GM19372 (cell line): ENCODE results near the gene IFITM5.
"Not testable (repeated sequence)": the region's sequence is repeated elsewhere in the genome, so short reads cannot be mapped to it uniquely, and the experiment has no call there.

Experiments
- ATAC-seq: cut with Tn5 transposase; IDR thresholded peaks from one replicate; pipeline ENCODE4 v1.9.1; 2021; ENCODE audit warnings: mild to moderate bottlenecking, low read depth, moderate library complexity; ENCODE audit not compliant: unreplicated experiment

The IFITM5 gene

DNA sequence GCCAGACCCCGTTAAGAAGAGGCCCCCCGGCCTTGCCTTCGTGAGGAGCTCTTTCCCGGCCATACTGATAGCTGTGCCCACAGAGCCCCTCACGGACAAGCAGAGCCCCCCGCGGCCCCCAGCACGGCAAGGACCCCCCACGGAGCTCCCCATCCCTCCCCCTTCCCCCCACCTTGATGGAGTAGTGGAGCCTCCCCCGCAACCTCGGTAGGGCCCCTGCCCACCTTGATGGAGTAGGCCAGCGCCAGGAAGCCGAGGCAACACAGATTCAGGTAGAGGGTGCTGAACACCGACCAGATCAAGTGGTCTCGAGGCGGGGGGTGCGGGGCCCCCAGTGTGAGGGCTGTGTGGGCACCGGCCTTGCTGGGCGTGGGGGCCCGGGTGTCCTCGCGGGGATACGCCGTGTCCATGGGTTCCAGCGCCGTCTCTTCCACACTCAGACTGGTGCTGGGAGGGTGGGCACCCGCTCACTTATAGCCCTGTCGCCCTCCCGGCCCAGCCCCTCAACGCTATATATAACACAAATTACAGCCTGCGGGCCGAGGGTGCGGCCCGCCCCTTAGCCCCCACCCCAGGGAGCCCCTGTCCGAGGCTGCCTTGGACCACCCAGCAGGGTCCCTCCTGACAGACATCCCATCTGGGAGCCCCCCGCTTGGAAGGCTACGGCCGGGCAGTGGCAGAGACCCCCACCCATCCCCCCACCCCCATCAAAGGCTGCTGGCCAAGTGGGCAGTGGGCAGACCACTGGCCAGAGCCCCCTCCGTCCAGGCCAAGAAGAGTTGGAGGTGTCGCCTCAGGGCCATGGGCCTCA, at the start of gene IFITM5:
IFITM5 (minus strand) TSS at position 446 of the 811 bp plus-strand sequence; CDS start at position 410, 36 bp downstream.
- no peak for ATAC-seq

GRCh38 chr11:346529-346928, 47.2 kb upstream of the IFITM5 start:
- ATAC-seq: no peak

- ATAC-seq: no peak
These were observed 45.7 kb upstream of the IFITM5 start for GRCh38 chr11:344836-345578.

DNA sequence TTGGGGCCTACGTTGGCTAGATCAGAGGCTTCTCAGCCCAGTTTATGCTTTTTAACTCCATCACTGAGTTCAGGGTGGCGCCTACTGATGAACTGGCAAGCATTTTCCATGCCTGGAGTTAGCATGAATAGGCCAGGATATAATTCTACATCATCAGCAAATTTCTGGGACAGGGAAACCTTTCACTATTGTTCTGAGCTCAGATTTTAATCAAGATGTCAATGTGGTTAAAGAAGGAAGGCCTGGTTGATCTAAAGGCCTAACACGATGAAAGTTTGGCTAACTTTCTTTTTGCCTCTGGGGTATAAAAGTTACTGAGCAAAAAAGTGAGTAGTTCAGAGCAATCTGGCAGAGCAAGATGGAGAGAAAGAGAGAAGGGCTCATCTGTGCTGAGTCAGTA, 43.0 kb upstream of the IFITM5 start:
- ATAC-seq: no peak

DNA sequence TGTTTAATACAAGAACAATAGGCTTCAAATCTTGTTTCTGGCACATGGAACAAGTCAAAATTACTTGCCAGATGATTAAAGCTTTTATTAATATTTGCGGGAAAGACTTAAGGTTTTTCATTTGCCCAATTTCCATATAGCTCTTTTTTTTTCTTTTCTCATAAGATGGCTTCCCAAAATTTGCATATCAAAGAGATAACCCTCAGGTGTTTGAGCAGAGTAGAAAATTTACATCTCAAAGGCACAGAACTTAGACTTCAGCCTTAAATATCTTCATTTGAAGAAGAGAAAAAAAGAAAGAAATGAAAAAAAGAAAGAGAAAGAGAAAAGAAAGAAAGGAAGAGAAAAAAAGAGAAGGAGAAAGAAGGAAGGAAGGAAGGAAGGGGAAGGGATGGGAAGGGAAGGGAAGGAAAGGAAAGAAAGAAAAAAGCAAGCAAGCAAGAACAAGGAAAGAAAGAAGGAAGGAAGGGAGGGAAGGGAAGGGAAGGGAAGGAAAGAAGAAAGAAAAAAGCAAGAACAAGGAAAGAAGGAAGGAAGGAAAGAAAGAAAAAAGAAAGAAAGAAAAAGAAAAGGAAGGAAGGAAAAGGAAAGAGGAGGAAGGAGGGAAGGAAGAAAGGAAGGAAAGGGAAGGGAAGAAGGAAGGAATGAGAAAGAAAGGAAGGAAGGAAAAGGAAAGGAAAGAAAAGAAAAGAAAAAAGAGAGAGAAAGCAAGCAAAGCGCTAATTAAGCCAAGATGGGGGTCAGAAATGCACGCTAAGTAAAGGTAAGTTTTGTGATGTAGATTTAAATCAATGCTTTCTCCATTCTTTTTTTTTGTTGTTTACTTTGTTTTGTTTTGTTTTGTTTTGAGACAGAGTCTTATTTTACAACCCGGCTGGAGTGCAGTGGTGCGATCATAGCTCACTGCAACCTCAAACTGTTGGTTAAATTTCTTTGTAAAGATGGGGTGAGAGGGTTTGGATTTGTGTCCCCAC, 41.5 kb upstream of the IFITM5 start:
- no peak for ATAC-seq

- ATAC-seq: no peak
These were observed 40.6 kb upstream of the IFITM5 start for GRCh38 chr11:339963-340362.

DNA sequence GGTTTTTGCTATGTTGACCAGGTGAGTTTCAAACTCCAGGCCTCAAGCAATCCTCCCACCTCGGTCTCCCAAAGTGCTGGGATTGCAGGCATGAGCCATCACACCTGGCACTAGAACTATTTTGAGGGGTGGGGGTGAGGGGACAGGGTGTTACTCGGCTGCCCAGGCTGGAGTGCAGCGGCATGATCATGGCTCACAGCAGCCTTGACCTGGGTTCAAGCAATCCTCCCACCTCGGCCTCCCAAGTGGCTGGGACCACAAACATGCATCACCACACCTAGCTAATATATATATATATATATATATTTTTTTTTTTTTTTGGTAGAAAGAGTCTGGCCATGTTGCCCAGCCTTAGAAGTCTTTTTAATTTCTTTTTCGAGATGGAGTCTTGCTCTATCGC, 38.4 kb upstream of the IFITM5 start:
- no peak for ATAC-seq

GRCh38 chr11:336659-337198, 37.4 kb upstream of the IFITM5 start:
- ATAC-seq: no peak

DNA sequence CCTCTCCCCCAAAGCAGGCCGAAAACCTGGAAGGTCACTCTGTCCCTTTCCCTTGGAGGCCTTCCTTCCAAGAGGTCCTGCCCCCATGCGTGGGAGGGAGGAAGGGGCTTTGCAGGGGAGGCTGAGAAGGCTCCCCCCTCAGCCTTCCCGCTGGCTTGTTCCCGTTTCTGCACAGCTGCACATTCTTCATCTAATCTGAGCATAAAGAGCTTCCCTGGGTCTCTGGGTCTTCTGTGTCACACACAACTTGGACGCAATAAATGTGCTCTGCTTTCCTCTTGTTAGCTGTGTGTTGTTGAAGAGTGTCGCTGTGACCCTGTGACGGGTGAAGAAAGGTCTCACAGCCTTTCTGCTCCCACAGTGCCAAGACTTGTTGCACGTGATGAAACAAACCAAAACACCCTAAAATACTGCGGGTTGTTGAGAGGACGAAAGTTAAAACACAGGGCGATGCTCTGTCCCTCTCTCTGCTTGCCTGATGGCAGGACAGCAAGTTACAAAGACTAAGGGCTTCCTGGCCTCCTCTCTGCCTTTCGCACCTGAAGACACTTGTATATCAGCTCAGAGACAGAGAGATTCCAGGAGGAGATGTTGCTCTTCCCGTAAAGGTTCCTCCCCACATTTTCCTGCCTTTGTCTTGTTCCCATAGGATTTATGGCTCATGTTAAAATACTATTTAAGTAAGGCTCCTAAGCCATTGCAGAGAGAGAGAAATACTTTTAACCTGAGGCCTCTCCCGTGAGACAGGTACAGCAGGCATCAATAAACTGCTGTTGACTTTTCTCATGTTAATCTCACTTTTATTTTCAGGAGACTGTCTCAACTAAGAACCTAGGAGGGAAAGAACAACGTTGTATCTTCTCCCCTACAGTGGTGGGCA, 36.7 kb upstream of the IFITM5 start:
- ATAC-seq: no peak

GRCh38 chr11:334264-334994, 35.1 kb upstream of the IFITM5 start:
- no peak for ATAC-seq

DNA sequence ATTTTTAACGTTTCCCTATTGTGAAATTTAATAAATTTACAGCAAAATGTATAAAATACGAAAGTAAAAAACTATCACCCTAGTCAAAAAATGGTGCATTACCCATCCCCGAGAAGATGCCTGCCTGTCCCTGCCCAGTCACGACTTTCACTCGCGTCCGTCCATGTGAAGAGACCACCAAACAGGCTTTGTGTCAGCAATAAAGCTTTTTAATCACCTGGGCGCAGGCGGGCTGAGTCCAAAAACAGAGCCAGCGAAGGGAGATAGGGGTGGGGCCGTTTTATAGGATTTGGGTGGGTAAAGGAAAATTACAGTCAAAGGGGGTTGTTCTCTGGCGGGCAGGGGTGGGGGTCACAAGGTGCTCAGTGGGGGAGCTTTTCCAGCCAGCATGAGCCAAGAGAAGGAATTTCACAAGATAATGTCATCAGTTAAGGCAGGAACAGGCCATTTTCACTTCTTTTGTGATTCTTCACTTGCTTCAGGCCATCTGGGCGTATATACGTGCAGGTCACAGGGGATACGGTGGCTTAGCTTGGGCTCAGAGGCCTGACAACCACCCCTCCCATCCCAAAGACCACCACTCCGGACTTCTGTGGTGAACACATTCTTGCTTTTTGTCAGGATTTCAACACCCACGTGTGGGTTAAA, 34.4 kb upstream of the IFITM5 start:
- not testable (repeated sequence) for ATAC-seq

GRCh38 chr11:332651-333480, 33.5 kb upstream of the IFITM5 start:
- no peak for ATAC-seq

DNA sequence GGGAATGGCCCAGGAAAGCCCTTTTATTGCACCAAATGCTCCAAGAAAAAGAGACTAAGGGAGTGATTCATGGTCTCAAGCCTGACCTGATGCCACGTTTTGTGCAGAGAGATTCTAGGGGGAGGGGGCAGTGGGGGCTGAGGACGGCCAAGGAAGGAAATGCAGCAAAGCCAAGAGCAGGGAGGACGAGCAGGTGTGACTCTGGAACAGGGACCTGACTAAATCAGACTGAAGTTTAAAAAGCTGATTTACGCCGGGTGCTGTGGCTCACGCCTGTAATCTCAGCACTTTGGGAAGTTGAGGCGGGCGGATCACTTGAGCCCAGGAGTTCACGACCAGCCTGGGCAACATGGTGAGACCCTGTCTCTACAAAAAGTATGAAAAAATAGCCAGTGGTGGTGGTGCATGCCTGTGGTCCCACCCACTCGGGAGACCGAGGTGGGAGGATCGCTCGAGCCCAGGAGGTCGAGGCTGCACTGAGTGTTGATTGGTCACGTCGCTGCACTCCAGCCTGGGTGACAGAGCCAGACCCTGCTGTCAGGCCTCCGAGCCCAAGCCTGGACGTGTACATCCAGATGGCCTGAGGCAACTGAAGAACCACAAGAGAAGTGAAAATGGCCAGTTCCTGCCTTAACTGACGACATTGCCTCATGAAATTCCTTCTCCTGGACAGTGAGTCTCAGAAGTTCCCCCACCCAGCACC, 32.2 kb upstream of the IFITM5 start:
- no peak for ATAC-seq

- no peak for ATAC-seq
These were observed 31.5 kb upstream of the IFITM5 start for GRCh38 chr11:330694-331357.

- ATAC-seq: no peak
These were observed 31.0 kb upstream of the IFITM5 start for GRCh38 chr11:330307-330693.

DNA sequence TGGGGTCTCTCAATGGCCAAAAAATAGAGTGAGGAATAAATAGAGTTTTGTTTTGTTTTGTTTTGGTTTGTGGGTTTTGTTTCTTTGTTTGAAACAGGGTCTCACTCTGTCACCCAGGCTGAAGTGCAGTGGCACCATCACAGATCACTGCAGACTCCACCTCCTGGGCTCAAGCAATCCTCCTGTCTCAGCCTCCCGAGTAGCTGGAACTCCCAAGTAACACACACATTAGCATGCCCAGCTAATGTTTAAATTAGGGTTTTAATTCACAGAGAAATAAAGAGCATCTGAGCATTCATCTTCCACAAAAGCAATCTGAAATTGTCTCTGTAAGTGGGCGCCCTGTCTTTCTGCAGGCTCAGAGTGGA, 30.5 kb upstream of the IFITM5 start:
- ATAC-seq: no peak
